TTC549 (cell line): Measurements from ENCODE around the gene TNS2.

ENCODE experiments used
- FAIRE-seq: peaks from 2 replicates; lab custom pipeline; 2012; peaks lifted over from hg19 to GRCh38; lab: Jason Lieb, UNC

The TNS2 gene

DNA sequence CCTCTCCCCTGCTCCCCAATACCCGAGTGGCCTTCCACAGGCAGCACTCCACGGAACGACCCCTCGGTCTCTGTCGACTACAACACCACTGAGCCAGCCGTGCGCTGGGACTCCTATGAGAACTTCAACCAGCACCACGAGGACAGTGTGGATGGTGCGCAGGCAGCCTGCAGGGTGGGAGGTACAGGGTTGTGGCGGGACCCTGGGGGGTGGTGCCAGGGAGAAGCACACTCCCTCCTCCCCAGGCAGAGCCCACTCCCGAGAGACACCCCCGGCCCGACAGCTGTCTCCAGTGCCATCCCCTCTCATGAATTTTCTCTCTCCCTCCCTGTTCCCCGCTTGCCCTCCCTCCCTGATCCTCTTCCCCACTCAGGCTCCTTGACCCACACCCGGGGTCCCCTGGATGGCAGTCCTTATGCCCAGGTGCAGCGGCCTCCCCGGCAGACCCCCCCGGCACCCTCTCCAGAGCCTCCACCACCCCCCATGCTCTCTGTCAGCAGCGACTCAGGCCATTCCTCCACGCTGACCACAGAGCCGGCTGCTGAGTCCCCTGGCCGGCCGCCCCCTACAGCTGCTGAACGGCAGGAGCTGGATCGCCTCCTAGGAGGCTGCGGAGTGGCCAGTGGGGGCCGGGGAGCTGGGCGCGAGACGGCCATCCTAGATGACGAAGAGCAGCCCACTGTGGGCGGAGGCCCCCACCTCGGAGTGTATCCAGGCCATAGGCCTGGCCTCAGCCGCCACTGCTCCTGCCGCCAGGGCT, 9.0 kb downstream of the TNS2 start:
- no peak for FAIRE-seq

DNA sequence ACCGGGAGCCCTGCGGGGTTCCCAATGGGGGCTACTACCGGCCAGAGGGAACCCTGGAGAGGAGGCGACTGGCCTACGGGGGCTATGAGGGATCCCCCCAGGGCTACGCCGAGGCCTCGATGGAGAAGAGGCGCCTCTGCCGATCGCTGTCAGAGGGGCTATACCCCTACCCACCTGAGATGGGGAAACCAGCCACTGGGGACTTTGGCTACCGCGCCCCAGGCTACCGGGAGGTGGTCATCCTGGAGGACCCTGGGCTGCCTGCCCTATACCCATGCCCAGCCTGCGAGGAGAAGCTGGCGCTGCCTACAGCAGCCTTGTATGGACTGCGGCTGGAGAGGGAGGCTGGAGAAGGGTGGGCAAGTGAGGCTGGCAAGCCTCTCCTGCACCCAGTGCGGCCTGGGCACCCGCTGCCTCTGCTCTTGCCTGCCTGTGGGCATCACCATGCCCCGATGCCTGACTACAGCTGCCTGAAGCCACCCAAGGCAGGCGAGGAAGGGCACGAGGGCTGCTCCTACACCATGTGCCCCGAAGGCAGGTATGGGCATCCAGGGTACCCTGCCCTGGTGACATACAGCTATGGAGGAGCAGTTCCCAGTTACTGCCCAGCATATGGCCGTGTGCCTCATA, 9.7 kb downstream of the TNS2 start:
- FAIRE-seq = no peak

DNA sequence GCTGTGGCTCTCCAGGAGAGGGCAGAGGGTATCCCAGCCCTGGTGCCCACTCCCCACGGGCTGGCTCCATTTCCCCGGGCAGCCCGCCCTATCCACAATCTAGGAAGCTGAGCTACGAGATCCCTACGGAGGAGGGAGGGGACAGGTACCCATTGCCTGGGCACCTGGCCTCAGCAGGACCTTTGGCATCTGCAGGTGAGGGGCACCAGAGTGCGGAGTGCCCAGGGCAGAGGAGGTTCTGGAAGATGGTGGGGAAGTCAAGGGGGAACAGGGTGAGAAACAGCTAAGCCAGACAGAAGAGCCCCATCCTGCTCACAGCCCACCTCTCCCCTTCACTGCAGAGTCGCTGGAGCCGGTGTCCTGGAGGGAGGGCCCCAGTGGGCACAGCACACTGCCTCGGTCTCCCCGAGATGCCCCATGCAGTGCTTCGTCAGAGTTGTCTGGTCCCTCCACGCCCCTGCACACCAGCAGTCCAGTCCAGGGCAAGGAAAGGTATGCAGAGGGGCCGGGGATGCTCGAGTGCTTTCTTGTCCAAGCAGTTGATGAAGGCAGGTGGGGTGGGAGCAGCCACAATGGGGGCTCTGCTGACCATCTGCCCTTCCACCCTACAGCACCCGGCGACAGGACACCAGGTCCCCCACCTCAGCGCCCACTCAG, 10.3 kb downstream of the TNS2 start:
- FAIRE-seq = no peak

DNA sequence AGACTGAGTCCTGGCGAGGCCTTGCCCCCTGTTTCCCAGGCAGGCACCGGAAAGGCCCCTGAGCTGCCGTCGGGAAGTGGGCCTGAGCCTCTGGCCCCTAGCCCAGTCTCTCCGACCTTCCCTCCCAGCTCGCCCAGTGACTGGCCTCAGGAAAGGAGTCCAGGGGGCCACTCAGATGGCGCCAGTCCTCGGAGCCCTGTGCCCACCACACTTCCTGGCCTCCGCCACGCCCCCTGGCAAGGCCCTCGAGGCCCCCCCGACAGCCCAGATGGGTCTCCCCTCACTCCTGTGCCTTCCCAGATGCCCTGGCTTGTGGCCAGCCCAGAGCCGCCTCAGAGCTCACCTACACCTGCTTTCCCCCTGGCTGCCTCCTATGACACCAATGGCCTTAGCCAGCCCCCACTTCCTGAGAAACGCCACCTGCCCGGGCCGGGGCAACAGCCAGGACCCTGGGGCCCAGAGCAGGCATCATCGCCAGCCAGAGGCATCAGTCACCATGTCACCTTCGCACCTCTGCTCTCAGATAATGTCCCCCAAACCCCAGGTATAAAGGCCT, 10.9 kb downstream of the TNS2 start:
- no peak for FAIRE-seq

DNA sequence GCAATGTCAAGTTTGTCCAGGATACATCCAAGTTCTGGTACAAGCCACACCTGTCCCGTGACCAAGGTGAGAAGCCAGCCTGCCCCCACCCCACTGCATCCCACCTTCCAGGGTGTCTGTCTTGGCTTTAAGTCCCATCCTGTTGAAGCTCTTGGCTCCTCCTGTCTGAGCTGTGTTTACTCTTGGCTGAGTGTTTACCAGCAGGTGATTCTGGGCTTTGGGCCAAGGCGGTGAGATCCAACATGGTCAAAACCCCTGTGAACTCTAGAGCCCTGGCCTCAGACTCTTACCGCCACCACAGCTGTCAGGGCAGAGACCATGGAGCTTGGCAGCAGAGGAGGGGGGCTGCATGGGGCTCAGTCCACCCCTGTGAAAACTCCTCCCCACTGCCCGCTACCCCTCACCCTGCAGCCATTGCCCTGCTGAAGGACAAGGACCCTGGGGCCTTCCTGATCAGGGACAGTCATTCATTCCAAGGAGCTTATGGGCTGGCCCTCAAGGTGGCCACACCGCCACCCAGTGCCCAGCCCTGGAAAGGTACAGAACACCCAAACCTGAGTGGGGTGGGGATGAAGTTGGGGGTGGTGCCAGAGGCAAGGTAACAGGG, 11.6 kb downstream of the TNS2 start:
- FAIRE-seq = no peak

DNA sequence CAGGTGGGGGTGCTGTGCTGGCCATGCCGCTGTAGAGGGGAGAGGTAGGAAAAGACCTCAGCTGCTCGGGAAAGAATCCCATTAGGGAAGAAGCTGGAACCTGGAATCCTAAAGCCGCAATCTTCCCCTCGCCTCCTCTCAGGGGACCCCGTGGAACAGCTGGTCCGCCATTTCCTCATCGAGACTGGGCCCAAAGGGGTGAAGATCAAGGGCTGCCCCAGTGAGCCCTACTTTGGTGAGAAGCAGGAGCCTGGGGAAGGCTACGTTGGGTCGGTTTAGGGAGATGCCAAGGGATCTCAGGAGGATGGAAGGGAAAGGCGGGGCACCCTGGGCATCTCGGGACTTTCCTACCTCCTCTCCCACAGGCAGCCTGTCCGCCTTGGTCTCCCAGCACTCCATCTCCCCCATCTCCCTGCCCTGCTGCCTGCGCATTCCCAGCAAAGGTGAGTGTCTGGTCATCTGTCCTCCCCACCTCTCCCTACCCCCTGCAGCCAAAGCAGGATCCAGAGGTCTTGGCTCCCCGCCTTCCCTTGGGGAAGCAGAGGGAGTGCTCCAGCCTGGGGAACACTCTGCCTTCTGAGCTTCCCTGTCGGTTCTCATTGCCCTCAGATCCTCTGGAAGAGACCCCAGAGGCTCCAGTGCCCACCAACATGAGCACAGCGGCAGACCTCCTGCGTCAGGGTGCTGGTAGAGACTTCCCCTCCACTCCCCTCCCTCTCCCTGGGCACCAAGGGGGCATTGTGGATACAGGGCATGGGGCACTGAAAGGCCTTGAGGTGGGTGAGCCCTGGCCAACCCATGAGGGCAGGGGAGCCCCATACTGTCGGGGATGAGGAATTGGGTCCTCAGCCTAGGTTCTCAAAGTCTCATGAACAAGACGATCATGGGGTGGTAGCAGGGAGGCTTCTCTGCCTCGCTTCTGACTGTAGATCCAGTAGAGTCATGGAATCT, 12.4 kb downstream of the TNS2 start:
- no peak for FAIRE-seq

DNA sequence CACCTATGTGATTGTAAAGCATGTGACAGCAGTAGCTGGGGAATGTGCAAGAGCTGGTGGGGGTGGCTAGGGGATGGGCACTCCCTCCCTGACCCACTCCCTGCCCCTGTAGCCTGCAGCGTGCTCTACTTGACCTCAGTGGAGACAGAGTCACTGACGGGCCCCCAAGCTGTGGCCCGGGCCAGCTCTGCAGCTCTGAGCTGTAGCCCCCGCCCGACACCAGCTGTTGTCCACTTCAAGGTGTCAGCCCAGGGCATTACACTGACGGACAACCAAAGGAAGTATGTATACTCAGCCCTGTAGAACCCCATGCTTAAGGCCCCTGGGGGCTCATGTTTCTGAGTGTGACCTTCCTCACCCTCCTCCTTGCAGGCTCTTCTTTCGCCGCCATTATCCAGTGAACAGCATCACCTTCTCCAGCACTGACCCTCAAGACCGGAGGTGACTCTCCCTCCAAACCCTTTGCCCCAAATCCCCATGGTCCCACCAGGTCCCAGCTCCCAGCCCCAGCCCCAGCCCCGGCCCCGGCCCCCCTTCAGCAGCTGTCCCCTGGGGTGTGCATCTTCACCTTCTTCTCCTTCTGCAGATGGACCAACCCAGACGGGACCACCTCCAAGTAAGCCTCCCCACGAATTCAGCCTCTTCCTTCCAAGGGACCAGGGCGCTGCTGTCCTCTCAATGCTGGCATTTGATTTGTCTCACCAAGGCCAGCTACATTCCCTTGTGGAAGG, 13.3 kb downstream of the TNS2 start:
- FAIRE-seq = no peak

DNA sequence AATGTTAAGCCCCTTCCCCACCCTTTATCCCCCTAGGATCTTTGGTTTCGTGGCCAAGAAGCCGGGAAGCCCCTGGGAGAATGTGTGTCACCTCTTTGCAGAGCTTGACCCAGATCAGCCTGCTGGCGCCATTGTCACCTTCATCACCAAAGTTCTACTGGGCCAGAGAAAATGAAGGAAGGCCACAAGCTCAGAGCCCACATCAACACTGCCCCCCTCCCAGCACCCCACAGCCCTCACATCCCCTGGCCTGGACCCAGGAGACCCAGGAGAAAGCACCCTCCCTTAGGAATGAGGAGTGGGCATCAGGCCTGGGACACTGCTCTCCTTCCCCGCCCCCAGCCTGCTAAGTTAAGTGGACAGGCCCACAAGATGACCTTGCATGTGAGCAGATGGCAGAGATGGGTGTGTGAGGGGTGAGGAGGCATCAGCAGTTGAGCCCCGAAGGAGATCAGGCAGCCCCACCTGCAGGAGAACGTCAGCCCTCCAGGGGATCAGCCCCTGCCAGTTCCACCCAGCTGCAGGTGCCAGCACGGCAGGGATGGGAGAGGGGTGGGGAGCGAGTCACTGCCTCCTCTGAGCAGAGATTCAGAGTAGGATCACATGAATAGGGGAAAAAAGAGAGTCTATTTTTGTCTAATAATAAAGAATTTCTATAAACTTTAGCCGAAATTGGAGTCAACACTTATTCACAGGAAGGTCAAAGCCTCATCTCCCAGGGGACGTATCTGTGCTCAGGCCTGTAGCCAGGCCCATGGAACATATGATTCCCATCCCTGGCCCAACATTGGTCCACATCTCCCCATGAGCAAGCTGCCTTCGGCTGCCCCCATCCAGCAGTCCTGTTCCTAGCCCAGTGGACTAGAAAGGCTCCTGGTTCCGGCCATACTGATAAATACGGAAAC, 14.1 kb downstream of the TNS2 start:
- no peak for FAIRE-seq

DNA sequence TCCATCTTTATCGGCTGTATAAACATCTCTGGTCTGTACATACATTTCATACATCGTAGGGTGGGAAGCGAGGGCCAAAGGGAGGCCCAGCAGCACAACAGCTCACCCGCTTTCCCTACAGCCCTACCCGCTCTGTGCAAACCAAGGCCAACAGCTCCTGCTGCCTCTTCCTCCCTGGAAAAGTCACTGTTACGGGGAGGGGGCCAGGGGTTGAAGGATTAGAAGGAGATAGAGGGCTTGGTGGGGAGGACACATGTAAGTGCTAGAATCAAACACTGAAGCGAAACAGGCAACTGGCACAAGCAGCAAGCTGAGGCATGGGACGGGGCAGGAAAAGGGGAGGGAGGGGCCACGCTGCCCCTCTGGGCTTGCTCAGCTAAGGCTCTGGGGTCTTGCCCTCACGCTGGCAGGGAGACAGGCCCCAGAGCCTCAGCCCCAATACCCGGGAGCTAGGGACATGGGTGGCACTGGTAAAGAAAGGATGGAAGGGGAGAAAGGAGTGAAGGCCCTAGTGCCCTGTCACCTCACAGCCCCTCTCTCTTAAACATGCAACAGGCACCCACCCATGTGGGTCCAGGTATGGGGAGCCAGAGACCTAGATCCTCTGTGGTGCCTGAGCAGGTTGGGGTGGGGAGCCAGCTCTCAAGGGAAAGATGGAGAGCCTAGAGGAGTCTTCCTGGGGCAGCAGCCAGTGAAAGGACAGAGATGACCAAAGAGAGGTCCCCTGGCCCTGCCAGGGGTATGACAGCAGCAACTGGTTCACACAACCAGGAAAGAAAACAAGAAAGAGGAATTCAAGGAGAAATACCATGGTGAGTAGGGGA, 15.0 kb downstream of the TNS2 start:
- FAIRE-seq = no peak

DNA sequence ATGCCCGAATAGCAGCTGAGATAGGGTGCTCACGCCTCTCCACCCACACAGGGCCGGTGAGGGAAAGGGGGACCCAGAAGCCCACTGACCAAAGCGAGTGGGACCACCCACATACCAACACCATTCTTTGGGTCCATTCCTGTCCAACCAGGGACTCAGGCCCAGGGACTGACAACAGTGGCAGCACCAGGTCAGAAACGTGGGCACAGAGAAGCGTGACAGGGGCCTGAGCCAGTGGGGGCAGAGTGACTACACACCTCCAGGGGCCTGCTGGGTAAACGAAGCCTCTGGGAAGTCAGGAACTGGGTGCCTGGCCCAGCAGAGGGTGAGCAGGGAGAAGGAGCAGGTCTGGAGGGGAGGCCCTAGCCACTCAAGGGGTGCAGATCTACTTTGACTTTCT, 15.6 kb downstream of the TNS2 start:
- no peak for FAIRE-seq

DNA sequence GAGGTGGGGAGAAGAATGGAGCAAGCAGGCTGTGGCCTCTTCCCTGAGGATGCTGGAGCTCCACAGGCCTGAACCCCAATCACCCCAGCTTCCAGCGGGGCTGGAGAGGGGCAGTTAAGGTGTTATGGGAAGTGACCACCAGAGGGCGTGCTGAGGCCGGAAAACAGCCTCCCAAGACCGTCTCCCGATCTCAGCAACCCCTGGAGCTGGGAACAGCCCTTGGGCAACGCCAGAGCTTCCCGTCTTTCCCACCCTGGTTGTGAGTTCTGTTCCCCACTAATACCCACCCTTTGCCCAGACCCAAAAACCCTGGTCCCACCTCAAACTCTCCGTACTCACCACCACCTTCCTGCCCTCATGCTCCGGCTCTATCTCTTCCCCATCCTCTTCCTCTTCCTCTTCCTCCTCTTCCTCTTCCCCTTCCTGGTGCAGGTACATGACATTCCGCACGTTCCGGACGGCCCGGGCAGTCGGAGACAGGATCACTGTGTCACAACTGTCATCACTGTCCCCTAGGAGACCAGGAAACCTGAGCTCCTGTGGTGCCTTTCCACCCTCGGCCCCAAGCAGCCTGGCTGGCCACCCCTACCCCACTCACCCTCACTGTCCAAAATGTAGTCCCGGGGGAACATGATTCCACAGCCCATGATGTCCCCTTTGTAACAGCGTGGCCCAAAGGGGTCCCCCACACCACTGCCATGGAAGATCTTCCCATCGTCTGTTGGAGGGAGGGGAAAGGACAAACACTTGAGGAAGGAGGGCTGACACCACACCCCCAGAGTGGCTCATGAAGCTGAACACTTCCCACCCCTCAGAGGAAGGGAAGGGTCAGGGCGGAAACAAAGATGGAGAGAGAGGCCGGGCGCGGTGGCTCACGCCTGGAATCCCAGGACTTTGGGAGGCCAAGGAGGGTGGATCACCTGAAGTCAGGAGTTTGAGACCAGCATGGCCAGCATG, 16.4 kb downstream of the TNS2 start:
- FAIRE-seq = no peak

DNA sequence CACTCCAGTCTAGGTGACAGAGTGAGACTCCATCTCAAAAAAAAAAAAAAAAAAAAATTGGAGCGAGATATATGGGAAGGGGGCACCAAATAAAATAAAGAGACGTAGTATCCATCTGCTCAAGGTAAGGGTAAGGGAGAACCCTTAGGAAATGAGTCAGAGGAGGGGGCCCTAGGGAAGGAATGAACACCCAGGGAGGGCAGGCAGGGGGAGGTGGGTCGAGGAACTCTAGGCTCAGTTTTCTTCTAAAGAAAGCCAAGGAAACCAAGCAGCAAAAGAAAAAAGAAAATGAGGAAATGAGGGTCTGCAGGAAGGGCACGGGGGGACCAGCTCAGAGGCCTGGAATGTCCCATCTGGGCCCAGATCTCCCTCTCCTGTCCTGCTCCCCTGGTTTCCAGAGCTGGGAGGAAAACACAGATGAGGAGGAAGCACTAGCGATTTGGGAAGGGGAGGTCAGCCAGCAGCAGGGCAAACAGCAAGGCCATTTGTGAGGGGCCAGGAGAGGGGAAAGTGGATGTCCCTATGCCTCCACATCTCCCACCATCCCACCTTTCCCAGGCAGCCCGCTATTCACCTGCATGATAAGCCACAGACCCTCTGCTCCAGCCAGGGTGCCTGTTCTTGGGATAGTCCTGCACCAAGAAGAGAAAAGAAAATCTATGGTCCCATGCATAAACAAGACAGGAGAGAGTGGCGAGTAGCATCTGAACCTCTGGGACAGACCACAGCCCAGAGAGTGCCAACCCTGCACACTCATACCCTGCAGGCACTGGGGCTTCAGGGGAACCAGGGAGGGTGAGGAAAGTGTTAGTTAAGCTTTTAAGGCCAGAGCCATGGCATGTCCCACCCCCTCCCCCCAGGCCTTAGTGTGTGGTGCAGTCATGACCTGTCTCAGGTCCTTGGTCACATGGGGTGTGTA, 17.5 kb downstream of the TNS2 start:
- no peak for FAIRE-seq

DNA sequence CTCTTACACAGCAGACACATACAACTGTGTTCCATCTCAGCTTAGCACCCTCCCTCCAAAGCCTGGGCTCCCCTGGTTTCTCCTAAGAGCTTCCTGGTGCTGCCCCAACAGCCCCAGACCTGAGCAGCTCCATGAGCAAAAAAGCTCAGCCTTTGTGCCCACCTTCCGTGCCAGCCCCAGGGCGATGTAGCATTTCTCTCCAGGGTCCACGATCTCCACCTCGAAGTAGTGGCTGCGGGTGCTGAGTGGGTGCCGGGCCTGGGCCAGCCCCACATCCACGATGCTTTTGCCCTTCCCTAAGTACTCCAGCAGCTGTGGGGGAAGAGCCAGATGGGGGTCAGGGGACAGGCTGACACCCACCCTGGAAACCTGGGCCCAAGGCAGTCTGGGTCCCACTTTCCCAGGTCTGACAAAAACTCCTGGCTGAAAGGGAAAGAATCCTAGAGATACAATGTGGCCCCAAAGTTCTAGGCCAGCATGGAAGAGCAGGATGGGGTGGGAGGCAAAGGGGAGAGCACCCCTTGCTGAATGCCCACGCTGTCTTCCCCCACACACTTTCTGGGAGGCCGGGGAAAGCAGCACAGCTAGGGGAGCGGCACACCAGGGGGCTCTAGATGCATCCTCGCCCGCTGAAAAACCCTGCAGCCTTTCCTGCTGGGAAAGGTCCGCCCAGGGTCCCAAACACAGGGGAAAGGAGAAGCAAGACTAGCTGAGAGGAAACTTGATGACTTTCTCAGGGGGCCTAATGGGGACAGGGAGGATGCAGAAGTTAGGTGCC, 18.3 kb downstream of the TNS2 start:
- FAIRE-seq = no peak

DNA sequence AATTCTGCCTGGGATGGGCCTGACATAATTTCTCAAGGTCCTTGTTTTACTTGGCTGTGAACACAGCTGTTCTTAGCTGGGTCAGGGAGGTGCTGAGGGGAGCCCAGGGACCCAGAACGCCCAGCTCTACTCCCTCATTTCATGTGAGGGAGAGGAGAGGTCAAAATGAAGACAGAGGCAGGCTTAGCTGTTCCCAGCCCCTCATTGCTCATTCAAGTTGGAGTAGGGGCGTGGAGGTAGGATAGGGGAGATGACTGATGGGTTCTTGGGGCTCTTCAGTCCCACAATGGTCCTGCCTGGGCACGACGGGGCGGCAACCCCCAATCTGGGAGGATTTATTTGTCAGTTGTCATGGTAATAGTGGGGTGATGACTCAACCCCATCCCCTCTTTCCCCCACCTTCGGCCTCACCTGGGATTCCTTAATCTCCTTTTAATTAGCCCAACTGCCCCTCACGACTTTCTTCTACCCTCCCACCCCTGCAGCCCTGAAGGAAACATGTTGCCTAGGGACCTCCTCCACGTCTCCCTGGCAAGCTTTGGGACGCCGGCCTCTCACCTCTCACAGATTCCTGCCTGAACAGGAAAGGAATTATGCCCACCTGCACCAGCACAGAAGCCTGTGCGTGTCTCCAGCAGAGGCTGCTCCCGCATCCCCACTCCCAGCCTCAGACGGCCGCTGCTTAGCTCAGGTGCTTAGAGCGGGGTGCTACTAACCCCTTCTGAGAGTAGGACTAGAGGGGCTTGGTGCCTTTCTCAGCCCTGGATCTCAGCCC, 19.1 kb downstream of the TNS2 start:
- FAIRE-seq = no peak
